NOMO-1 treated with dmso at 0.1 percent for 144 hours (cell line): Measurements from ENCODE around the gene CCT6A.
"Not testable (repeated sequence)": the region's sequence is repeated elsewhere in the genome, so short reads cannot be mapped to it uniquely, and the experiment has no call there.

Experiments
- DNase-seq: peaks from one replicate; lab custom pipeline; 2025; ENCODE audit not compliant: unreplicated experiment; lab: John Stamatoyannopoulos, UW

Gene CCT6A, protein sequence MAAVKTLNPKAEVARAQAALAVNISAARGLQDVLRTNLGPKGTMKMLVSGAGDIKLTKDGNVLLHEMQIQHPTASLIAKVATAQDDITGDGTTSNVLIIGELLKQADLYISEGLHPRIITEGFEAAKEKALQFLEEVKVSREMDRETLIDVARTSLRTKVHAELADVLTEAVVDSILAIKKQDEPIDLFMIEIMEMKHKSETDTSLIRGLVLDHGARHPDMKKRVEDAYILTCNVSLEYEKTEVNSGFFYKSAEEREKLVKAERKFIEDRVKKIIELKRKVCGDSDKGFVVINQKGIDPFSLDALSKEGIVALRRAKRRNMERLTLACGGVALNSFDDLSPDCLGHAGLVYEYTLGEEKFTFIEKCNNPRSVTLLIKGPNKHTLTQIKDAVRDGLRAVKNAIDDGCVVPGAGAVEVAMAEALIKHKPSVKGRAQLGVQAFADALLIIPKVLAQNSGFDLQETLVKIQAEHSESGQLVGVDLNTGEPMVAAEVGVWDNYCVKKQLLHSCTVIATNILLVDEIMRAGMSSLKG

DNA sequence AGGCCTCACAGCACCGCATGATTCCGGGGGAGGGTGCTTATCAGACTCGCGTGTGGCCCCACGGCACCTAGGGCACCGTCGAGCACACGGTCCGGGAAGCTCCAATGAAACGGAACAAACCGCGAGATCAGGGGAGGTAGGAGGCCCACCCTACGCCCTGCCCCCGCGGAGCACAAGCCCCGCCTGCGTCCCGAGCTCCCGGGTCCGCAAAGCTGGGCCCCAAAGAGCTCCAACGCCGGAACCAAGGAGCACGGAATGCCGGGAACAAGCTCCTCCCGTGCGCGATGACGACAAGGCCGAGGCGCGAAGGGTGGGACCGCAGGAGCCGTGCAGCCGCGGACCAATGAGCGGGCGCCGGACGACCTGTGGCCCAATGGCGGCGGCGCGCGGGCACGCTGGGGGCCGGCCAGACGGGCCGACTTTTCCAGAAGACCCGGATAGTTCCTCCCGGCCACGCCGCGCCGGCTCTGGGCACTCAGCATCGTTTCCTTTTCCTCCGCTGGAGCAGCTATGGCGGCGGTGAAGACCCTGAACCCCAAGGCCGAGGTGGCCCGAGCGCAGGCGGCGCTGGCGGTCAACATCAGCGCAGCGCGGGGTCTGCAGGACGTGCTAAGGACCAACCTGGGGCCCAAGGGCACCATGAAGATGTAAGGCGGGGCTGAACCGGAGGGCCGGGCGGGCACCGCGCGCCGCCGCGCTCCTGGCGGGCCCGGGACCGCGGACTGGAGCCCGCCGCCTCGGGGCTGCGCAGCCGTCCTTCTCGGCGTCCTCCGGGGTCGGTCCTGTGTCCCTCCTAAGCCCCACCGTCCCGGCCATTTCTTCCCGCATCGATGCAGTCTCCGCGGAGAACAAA is at the start of gene CCT6A, which contains the start of gene PSPH:
Gene CCT6A, plus strand, starts transcription at position 427 of the 853 bp plus-strand sequence. Its CDS starts 84 bp downstream, at position 511.
Gene PSPH, minus strand, starts transcription at position 106 of the 853 bp plus-strand sequence. CDS start 30,232 bp downstream, outside the sequence.
- peak; percentile 88 for DNase-seq

DNA sequence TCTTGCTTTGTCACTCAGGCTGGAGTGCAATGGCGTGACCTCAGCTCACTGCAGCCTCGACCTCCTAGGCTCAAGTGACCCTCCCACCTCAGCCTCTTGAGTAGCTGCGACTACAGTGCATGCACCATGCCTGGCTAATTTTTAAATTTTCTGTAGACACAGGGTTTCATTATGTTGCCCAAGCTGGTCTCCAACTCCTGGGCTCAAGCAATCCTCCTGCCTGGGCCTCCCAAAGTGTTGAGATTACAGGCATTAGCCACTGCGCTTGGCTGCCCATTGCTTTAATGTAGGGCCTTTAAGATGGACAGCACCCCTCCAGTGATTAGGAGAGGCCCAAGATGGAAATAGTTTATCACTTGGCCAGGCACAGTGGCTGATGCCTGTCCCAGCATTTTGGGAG is 47.8 kb upstream of the CCT6A start:
- no peak for DNase-seq

DNA sequence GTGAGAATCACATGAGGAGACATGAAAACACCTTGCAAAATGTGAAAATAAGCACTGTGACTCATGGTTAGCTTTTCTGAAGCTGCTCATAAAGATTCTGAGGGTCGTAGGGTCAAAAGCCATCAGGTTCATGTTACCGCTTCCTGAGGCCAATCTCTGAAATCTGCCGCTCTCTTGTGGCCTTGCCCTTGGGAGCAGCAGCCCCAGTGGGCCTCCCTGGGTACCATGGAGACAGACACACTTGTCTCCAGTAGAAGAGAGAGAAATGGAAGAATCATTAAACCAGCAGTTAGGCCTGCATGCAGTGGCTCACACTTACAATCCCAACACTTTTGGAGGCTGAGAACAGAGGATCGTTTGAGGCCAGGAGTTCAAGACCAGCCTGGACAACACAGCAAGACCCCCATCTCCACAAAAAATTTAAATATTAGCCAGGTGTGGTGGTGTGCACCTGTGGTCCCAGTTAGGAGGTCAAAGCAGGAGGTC is 44.4 kb upstream of the CCT6A start:
- no peak for DNase-seq

DNA sequence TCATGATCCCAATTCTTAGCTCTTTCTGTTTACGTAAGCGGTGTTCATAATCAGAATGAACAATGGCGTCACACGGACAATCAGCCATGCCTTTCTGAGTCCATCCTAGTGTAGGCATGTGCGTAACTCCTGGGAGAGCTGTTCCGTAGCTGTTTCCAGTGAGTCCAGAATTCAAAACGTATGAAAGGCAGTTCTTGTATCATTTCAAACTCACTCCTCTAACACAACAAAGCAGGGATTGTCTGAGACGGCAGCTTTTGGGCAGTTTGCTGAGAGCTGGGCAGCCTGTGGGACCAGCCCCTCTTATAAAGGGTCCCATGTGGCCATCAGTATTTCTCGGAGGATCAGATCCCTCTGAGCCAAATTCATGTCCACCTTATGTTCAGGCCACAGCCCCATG is 43.7 kb upstream of the CCT6A start:
- no peak for DNase-seq

DNA sequence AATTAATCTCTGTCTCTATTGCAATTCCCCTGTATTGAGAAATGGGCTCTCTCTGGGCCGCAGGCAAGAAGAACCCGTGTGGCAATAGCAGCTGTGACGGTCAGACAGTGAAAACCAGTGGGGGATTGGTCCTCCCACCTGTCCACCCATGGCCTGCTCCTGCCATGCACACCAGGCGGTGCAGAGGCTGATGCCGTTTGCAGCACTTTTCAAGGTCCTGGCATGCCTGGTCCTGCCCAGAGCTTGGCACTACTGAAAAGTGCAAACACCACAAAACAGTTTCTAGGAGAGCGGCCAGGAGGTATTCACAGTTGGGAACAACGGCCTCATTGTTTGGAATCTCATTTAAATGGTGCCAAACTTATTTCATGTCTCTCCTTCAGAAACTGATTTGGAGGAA is 41.9 kb upstream of the CCT6A start:
- DNase-seq: no peak

DNA sequence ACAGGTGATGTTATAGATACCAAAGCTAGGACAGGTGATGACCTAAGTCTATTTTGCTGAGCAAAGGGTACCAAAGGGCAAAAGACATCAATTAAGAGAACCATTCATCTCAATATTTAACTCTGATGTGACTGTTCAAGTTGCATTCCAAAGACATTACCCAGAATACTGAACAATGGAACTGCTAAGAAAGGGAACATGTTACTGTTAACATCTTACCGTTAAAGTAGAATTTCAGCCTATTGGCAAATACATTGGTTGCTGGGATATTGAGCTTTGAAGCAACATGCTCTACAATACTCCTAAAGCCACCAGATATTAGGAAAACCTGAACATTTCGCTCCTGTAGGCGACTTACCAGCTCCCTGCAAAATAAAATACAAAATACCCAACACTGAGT is 34.5 kb upstream of the CCT6A start:
- not testable (repeated sequence) for DNase-seq

DNA sequence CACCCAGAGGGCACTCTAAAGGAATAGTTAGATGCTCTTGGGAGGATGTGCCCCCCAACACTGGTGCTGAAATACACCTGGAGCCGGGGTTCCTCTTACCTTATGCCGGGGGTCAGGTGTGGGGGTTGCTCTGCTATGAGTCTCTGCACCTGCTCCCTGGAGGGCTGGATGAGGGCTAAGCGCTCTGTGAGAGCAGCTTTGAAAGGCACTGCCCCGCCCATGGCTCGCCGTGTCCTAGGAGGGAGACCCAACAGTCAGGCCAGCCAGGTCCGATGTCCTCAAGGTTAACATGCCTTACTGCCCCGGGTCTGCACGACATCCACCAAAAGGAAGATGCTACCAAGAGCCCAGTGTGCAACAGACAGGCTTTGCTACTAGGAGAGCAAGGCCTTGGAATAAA is 32.1 kb upstream of the CCT6A start:
- no peak for DNase-seq

DNA sequence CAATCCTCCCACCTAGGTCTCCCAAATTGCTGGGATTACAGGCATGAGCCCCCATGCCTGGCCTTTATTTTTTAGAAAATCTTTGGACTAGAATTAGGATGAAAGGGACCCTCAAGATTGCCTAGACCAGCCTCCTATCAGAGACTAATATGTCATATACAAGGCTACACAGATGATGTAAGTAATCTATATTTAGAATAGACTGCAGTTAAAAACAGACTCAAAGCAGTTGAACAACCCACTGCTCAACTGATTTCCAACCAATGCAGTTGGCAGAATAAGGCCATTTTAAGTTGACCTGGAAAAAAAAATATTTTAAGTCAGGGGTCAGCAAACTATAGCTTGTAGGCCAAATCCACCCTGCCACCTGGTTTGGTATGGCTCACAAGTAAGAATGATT is 28.1 kb upstream of the CCT6A start:
- DNase-seq: no peak

DNA sequence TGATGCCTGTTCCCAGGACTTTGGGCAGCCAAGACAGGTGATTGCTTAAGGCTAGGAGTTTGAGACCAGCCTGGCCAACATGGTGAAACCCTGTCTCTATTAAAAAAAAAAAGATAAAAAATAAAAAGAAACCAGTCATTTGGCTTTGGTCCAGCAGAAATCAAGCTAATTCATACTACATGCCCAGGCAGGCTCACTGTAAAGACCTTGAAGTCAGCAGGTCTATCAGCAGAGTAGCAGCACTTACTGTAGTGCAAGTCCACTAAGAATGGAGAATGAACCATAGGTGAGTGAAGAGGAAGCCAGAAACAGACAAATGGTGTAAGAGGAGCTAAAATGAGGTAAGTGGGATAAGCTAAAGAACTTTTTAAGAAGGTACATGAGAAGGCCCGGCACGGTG is 25.0 kb upstream of the CCT6A start:
- no peak for DNase-seq

DNA sequence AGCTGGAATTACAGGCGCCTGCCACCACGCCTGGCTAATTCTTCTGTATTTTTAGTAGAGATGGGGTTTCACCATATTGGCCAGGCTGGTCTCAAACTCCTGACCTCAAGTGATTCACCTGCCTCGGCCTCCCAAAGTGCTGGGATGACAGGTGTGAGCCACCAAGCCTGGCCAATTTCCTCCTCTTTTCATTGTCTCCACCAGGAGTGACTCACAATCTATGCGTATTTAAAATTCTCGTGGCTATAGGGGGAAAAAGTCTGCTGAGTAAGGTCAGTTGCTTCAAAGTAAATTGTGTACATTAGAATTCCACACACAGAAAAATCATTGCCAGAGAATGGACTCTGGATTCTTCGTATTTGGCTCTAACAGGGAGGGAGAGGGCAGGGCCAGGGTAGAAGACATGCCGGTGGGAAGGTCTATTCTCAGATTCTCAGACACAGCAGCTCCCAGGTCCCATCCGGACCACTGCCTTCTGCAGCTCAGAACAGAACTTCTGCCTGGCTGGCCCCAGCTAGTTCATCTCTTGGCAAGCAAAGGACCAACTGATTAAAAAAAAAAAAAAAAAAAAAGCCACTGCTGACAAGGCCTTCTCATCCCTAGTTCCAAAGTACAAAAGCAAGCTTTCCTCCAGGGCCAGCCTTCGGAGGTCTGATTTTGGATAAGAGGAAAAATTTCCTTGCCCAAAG is 22.5 kb upstream of the CCT6A start:
- no peak for DNase-seq

DNA sequence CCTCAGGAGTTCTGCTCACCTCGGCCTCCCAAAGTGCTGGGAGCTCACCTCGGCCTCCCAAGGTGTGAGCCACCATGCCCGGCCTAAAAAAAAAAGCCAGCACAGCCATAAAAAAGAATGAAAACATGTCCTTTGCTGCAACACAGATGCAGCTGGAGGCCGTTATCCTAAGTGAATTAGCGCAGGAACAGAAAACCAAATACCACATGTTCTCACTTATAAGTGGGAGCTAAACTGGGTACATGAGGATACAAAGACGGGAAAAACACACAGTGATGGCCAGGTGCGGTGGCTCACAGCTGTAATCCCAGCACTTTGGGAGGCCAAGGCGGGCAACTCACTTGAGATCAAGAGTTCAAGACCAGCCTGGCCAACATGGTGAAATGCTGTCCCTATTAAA is 21.2 kb upstream of the CCT6A start:
- no peak for DNase-seq

DNA sequence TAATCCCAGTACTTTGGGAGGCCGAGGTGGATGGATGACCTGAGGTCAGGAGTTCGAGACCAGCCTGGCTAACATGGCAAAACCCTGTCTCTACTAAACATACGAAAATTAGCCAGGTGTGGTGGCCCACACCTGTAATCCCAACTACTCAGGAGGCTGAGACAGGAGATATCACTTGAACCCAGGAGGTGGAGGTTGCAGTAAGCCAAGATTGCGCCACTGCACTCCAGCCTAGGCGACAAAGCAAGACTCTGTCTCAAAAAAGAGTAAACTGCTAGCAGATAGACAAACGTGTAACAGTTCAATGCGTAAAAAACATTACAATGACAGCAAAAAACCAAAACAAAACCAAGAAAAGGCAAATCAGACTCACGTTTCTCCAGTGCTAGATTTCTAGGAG is 20.0 kb upstream of the CCT6A start:
- DNase-seq: not testable (repeated sequence)

DNA sequence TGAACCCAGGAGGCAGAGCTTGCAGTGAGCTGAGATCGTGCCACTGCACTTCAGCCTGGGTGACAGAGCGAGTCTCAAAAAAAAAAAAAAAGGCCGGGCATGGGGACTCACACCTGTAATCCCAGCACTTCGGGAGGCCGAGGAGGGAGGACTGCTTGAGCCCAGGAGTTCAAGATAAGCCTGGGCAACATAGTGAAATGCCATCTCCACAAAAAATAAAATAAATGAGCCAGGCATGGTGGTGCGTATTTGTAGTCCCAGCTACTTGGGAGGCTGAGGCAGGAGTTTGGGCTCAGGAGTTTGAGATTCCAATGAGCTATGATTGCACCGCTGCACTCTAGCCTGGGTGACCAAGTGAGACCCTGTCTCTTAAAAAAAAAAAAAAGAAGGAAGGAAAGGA is 19.0 kb upstream of the CCT6A start:
- DNase-seq: not testable (repeated sequence)

DNA sequence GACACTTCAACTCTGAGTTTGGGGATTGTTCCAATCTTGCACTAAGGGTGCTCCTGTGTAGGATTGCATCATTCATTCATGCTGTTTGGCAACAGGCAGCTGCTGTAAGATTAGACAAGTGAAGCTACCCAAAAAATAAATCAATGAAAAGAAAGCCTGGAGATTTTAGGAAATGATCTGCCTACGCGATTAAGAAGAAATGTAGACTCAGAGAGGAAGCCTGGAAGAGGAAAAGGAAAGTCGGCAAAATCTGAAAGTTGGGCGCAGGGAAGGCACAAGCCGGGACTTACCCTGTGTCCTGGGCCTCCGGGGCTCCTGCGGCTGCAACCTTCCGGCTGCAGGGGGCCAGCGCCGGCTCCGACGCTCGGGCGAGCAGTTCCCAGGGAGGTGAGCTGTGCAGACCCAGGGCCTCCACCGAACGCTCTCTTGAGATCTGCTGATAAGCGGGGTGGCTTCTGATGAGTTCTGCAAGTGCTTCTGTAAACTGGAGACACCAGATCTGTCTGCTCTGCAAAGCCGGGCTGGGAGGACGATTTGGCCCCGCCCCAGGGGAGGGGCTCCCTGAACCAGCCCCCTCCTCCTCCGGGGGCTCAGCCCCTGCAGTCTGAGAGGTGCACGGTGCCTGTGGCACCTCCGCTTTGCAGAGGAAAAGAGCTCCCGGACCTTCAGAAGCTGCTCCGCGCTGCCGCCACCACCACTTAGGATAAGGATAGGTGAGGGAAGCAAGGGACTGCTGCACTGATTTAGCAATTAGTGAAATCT is 17.7 kb upstream of the CCT6A start:
- peak; percentile 68 for DNase-seq

DNA sequence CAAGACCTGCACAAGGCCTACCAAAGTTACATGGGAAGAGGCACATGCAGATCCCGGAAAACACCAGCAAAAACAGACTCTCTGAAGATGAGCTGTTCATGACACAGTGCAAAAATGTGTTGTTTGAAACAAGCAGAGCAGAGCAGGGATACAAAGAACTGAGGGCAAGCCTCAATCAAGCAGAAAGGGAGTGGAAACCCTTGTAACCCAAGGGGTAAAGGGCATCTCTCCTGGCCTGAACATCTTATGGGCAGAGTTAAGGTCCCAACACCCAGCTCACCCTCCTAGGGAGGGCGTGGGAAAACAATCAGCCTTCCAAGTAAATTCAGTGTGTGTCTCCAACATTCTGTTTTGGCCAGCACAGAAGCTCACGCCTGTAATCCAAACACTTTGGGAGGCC is 10.8 kb upstream of the CCT6A start:
- DNase-seq: no peak

DNA sequence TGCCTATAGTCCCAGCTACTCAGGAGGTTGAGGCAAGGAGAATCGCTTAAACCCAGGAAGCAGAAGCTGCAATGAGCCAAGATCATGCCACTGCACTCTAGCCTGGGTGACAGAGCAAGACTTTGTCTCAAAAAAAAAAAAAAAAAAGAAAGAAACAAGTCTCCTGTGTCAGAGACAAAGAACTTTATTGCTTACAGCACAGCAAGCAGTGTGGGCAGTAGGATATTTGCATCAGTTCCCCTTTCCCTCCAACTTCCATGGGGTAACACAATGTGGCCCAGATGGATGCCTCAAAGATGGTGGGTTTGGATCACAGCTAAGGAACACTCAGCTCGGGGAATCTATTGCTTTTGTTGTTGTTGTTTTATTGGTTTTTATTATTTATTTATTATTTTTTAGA is 5.8 kb upstream of the CCT6A start:
- not testable (repeated sequence) for DNase-seq

DNA sequence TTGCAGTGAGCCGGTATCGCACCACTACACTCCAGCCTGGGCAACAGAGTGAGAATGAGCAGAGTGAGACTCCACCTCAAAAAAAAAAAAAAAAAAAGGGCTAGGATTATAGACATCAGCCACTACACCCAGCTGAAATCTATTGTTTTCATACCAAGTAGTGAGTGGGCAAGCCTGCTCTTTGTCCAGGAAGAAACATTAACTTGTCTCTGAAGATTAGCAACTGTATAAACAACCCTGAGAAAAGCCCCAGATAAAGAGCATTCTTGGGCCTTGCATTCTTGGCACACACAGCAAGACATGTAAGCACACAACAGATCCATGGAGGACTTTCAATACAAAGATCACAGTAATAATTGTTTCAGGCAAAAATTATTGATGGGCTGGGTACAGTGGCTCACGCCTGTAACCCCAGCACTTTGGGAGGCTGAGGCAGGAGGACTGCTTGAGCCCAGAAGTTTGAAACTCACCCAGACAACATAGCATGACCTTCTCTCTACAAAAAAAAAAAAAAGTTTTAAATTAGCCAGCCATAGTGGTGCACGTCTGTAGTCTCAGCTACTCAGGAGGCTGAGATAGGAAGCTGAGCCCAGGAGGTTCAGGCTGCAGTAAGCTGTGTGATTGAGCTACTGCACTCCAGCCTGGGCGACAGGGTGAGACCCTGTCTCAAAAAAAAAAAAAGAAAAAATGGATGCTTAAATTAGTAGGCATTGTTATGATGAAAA is 4.7 kb upstream of the CCT6A start:
- DNase-seq: no peak

DNA sequence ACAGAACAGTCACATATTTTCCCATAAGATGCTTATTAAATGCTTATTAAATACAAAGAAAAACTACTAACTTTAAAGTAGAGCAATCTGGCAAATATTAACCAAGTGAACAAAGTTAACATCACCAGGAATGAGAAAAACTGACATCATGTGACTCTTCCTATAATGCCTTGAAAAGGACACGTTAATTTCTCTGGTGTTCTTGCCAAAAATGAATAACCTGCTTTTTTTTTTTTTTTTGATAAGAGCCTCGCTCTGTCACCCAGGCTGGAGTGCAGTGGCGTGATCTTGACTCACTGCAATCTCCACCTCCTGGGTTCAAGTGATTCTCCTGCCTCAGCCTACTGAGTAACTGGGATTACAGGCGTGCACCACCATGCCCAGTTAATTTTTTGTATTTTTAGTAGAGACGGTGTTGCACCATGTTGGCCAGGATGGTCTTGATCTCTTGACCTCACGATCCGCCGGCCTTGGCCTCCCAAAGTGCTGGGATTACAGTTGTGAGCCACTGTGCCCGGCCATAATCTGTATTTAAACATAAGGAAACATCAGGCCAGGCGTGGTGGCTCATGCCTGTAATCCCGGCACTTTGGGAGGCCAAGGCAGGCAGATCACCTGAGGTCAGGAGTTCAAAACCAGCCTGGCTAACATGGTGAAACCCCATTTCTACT is 4.0 kb upstream of the CCT6A start:
- not testable (repeated sequence) for DNase-seq

DNA sequence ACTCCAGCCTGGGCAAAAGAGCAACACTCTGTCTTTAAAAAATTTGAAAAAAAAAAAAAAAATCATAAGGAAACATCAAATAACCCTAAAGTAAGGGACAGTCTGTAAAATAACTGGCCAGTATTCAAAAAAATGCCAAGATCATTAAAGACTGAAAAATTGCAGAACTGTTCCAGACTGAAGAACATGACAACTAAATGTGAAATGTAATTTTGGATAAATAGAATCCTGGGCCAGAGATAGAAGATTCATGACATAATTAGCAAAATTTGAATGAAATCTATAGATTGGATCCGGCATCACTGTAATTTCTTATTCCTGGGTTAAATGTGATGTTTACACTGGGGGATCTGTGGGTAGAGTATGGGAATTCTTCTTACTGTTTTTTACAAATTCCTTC is 3.3 kb upstream of the CCT6A start:
- no peak for DNase-seq
